GM10266 (cell line): ENCODE data around the gene PTPRN2.

Experiments used
- DNase-seq: peaks from one replicate; pipeline ENCODE4 v3.0.0; 2012; ENCODE audit errors: extremely low spot score
- CTCF ChIP-seq: IDR thresholded peaks from 2 replicates; pipeline ENCODE4 v1.5.1; 2012; ENCODE audit warnings: mild to moderate bottlenecking, low read depth; ENCODE audit not compliant: control insufficient read depth, insufficient read depth; ENCODE audit errors: missing control alignments

Gene PTPRN2

GRCh38 chr7:158602041-158602440 lies 14.4 kb upstream of the PTPRN2 start:
- no peak for TF ChIP-seq CTCF

GRCh38 chr7:158601090-158601489 lies 13.5 kb upstream of the PTPRN2 start:
- no peak for DNase-seq
- no peak for TF ChIP-seq CTCF

More at GRCh38 chr7:158602041-158602440, 14.4 kb upstream of the PTPRN2 start:
- DNase-seq: no peak

GRCh38 chr7:158596745-158597144 lies 9.1 kb upstream of the PTPRN2 start:
- DNase-seq: no peak
- no peak for TF ChIP-seq CTCF

GRCh38 chr7:158596309-158596708 lies 8.7 kb upstream of the PTPRN2 start:
- DNase-seq: no peak
- no peak for TF ChIP-seq CTCF

- DNase-seq: no peak
- no peak for TF ChIP-seq CTCF
Observed at GRCh38 chr7:158595068-158595467, 7.4 kb upstream of the PTPRN2 start.

GRCh38 chr7:158592541-158592940 lies 4.9 kb upstream of the PTPRN2 start:
- TF ChIP-seq CTCF: no peak

GRCh38 chr7:158591944-158592343 lies 4.3 kb upstream of the PTPRN2 start:
- no peak for DNase-seq
- no peak for TF ChIP-seq CTCF

More at GRCh38 chr7:158592541-158592940, 4.9 kb upstream of the PTPRN2 start:
- no peak for DNase-seq

- DNase-seq: no peak
- TF ChIP-seq CTCF: no peak
Observed at GRCh38 chr7:158590181-158590530, 2.5 kb upstream of the PTPRN2 start.
